MCF 10A (cell line): ENCODE results near the gene FAM151A. TPM values are rescaled to one million over a fixed set of nuclear protein-coding genes. Genes with fewer than 3 reads are reported as not detected.

Source experiments
- BruUV-seq: library from RNA; stranded (reverse); fragments of 400-500 nt; replicated peaks from 2 replicates; lab custom pipeline; 2021; lab: Mats Ljungman, UMichigan
- CTCF ChIA-PET: fragments of 300-600 bp; sonication (Branson Sonifier 250); formaldehyde crosslinking; extraction: SDS; loops from one replicate; lab custom pipeline; 2021; ENCODE audit warnings: antibody characterized with exemption, inconsistent platforms; lab: Yijun Ruan, JAX
- POLR2A ChIA-PET: fragments of 300-600, 350-650 bp; sonication (Branson Sonifier 250); formaldehyde crosslinking; extraction: SDS; loops from one replicate; lab custom pipeline; 2020; ENCODE audit warnings: antibody characterized with exemption, inconsistent platforms; lab: Yijun Ruan, JAX
- DNase-seq: peaks from one replicate; pipeline ENCODE4 v3.0.0-alpha.2; 2018; ENCODE audit not compliant: unreplicated experiment
- H3K27ac Mint-ChIP-seq: one replicate; pipeline ENCODE4 v1.8.0; 2022; ENCODE audit warnings: mild to moderate bottlenecking, low read depth, mixed read lengths; ENCODE audit not compliant: unreplicated experiment
- H3K27me3 Mint-ChIP-seq: one replicate; pipeline ENCODE4 v1.8.0; 2022; ENCODE audit warnings: mixed read lengths; ENCODE audit not compliant: insufficient read depth, unreplicated experiment
- H3K36me3 Mint-ChIP-seq: one replicate; pipeline ENCODE4 v1.8.0; 2022; ENCODE audit warnings: mild to moderate bottlenecking, moderate library complexity, mixed read lengths; ENCODE audit not compliant: insufficient read depth, unreplicated experiment
- H3K4me1 Mint-ChIP-seq: one replicate; pipeline ENCODE4 v1.8.0; 2022; ENCODE audit warnings: mixed read lengths; ENCODE audit not compliant: insufficient read depth, unreplicated experiment
- H3K4me3 Mint-ChIP-seq: one replicate; pipeline ENCODE4 v1.8.0; 2022; ENCODE audit warnings: mild to moderate bottlenecking, moderate library complexity, mixed read lengths; ENCODE audit not compliant: unreplicated experiment
- H3K9me3 Mint-ChIP-seq: one replicate; pipeline ENCODE4 v1.8.0; 2022; ENCODE audit warnings: mixed read lengths; ENCODE audit not compliant: unreplicated experiment
- CTCF ChIP-seq: fragments of 200-600 bp; IDR thresholded peaks from one replicate; pipeline ENCODE4 v1.8.0; 2022; ENCODE audit warnings: antibody characterized with exemption, mild to moderate bottlenecking; ENCODE audit not compliant: unreplicated experiment
- intact Hi-C: fragments of 100-400 bp; cut with micrococcal nuclease; formaldehyde crosslinking; loops from 2 replicates; pipeline ENCODE4 v1.14.1; 2022
- total RNA-seq: library from RNA; stranded (reverse); gene quantifications from 2 replicates; pipeline ENCODE4 v1.2.3, GENCODE V29; 2022

The FAM151A gene
- total RNA-seq, 1 experiment from 2014 or later = not detected

GRCh38 chr1:54602554-54602953 lies 20.8 kb downstream of the FAM151A start:
- no peak overlapping the region for H3K27ac Mint-ChIP-seq
- intact Hi-C loops = no loop called here
- H3K4me1 Mint-ChIP-seq = peaks cover 4% of the 10 kb centered on the region
- H3K4me3 Mint-ChIP-seq = no peak overlapping the region
- ChIA-PET POLR2A (no interaction called here), CTCF (interaction anchor here (0.6 kb wide), 3 partner anchors 89 to 331 kb away, joined by 3 read pairs; no protein-coding TSS in a partner anchor)
- H3K9me3 Mint-ChIP-seq = no peaks in the 10 kb centered on the region
- no peak for TF ChIP-seq CTCF
- BruUV-seq = no TSS peak
- H3K36me3 Mint-ChIP-seq = peaks cover 16% of the 10 kb centered on the region
- H3K27me3 Mint-ChIP-seq = no peaks in the 10 kb centered on the region
- no peak for DNase-seq

GRCh38 chr1:54601730-54602129 lies 21.6 kb downstream of the FAM151A start:
- no peak for TF ChIP-seq CTCF
- H3K36me3 Mint-ChIP-seq = peaks cover 16% of the 10 kb centered on the region
- ChIA-PET POLR2A (no interaction called here), CTCF (interaction anchor here (0.6 kb wide), 1 partner anchor 116 kb away, joined by 3 read pairs; no protein-coding TSS in a partner anchor)
- no peaks in the 10 kb centered on the region for H3K9me3 Mint-ChIP-seq
- no peak overlapping the region for H3K4me3 Mint-ChIP-seq
- no peak for DNase-seq
- BruUV-seq = no TSS peak
- intact Hi-C loops = no loop called here
- H3K4me1 Mint-ChIP-seq = peaks cover 4% of the 10 kb centered on the region
- no peak overlapping the region for H3K27ac Mint-ChIP-seq
- H3K27me3 Mint-ChIP-seq = no peaks in the 10 kb centered on the region

GRCh38 chr1:54600947-54601721 lies 22.2 kb downstream of the FAM151A start:
- Mint-ChIP-seq H3K27ac (no peak overlapping the region), H3K4me3 (no peak overlapping the region), H3K9me3 (no peaks in the 10 kb centered on the region), H3K36me3 (peaks cover 16% of the 10 kb centered on the region), H3K27me3 (no peaks in the 10 kb centered on the region), H3K4me1 (peaks cover 4% of the 10 kb centered on the region)
- intact Hi-C loops = no loop called here
- BruUV-seq = no TSS peak
- no peak for TF ChIP-seq CTCF
- ChIA-PET CTCF (no interaction called here), POLR2A (no interaction called here)
- no peak for DNase-seq

GRCh38 chr1:54599211-54599823 lies 24.0 kb downstream of the FAM151A start:
- no peak overlapping the region for H3K27ac Mint-ChIP-seq
- POLR2A ChIA-PET = no interaction called here
- no TSS peak for BruUV-seq
- no peaks in the 10 kb centered on the region for H3K27me3 Mint-ChIP-seq
- no peaks in the 10 kb centered on the region for H3K4me1 Mint-ChIP-seq
- peaks cover 16% of the 10 kb centered on the region for H3K36me3 Mint-ChIP-seq
- no peak overlapping the region for H3K4me3 Mint-ChIP-seq
- TF ChIP-seq CTCF = no peak
- no peak for DNase-seq
- intact Hi-C loops = no loop called here
- CTCF ChIA-PET = no interaction called here
- no peaks in the 10 kb centered on the region for H3K9me3 Mint-ChIP-seq
